B cell (primary cell): ENCODE measurements around the gene AP1S2. TPM values are rescaled to one million over a fixed set of nuclear protein-coding genes. Genes with fewer than 3 reads are reported as not detected.

Experiments used
- ATAC-seq: fragments of 200-7000 bp; cut with Tn5 transposase; one replicate; pipeline ENCODE4 v1.10.0; 2021; ENCODE audit warnings: low read depth, mild to moderate bottlenecking, moderate number of reproducible peaks, moderate library complexity
- CTCF ChIA-PET: fragments of 350-600 bp; sonication (Branson Sonifier 250); formaldehyde crosslinking; loops from one replicate; lab custom pipeline; 2021; ENCODE audit warnings: antibody characterized with exemption, inconsistent platforms; lab: Charles Lee
- POLR2A ChIA-PET: fragments of 350-600 bp; sonication (Branson Sonifier 250); formaldehyde crosslinking; loops from one replicate; lab custom pipeline; 2021; ENCODE audit warnings: antibody characterized with exemption; lab: Charles Lee
- DNase-seq: peaks from one replicate; pipeline ENCODE4 v3.0.0; 2013
- H2AFZ ChIP-seq: 2 replicates; pipeline ENCODE4 v1.6.1; 2012; ENCODE audit warnings: mild to moderate bottlenecking, low read depth, low read length; ENCODE audit not compliant: insufficient read depth, poor library complexity, severe bottlenecking
- H3K27ac ChIP-seq, 2 donors: 1 replicate in 1 of 2; 2 replicates in 1 of 2; pipeline ENCODE4 v1.5.1; 2012 to 2013; ENCODE audit warnings: low read length in 2 of 2, mild to moderate bottlenecking in 2 of 2, moderate library complexity in 1 of 2
- H3K27me3 ChIP-seq, 4 experiments: fragments of 200-600 bp in 1 of 4; sonication (generic) in 1 of 4; replicated peaks in 1 of 4; 1 replicate in 2 of 4; 2 replicates in 2 of 4; pipeline versions ENCODE4 v1.6.1 to v1.7.0; 2013 to 2016; ENCODE audit warnings: low read length in 3 of 4, mild to moderate bottlenecking in 2 of 4, mixed read lengths in 1 of 4, moderate library complexity in 1 of 4; ENCODE audit not compliant: insufficient read depth in 4 of 4, control insufficient read depth in 3 of 4; ENCODE audit errors: control extremely low read depth in 1 of 4
- H3K36me3 ChIP-seq, 2 experiments: replicated peaks in 1 of 2; 1 replicate in 1 of 2; 2 replicates in 1 of 2; pipeline versions ENCODE4 v1.6.1 to v1.7.1; 2013; ENCODE audit warnings: low read length in 1 of 2; ENCODE audit not compliant: insufficient read depth in 2 of 2, control insufficient read depth in 1 of 2; ENCODE audit errors: control extremely low read depth in 1 of 2, extremely low read depth in 1 of 2
- H3K4me1 ChIP-seq, 2 donors: fragments of 200-600 bp in 1 of 2; sonication (generic) in 1 of 2; 1 replicate in 1 of 2; 2 replicates in 1 of 2; pipeline versions ENCODE4 v1.5.1 to v1.6.1; 2013 to 2017; ENCODE audit warnings: low read length in 2 of 2; ENCODE audit not compliant: control insufficient read depth in 2 of 2, insufficient read depth in 2 of 2
- H3K4me2 ChIP-seq: replicated peaks from 2 replicates; pipeline ENCODE3; 2012; ENCODE audit warnings: mild to moderate bottlenecking, low read depth, low read length; ENCODE audit not compliant: poor library complexity, severe bottlenecking
- H3K4me3 ChIP-seq, 5 experiments: fragments of 200-600 bp in 1 of 5; sonication (generic) in 1 of 5; 1 replicate in 3 of 5; 2 replicates in 2 of 5; pipeline versions ENCODE4 v1.5.1 to v1.7.0; 2011 to 2016; ENCODE audit warnings: low read length in 4 of 5, mild to moderate bottlenecking in 4 of 5, low read depth in 2 of 5, control low read depth in 1 of 5, moderate library complexity in 1 of 5; ENCODE audit not compliant: insufficient read depth in 1 of 5; ENCODE audit errors: control extremely low read depth in 1 of 5, extremely low read depth in 1 of 5
- H3K79me2 ChIP-seq: fragments of 200-600 bp; sonication (generic); one replicate; pipeline ENCODE4 v1.6.0; 2016; ENCODE audit warnings: low read length; ENCODE audit not compliant: control insufficient read depth, insufficient read depth
- H3K9ac ChIP-seq: fragments of 200-600 bp; sonication (generic); 2 replicates; pipeline ENCODE4 v1.6.1; 2017; ENCODE audit warnings: mild to moderate bottlenecking, low read length, moderate library complexity
- H3K9me3 ChIP-seq, 3 donors: one replicate each; pipeline versions ENCODE4 v1.6.1 to v1.7.1; 2013; ENCODE audit warnings: low read length in 2 of 3; ENCODE audit not compliant: control insufficient read depth in 2 of 3, insufficient read depth in 1 of 3; ENCODE audit errors: control extremely low read depth in 1 of 3
- H4K20me1 ChIP-seq: 2 replicates; pipeline ENCODE4 v1.6.0; 2012; ENCODE audit warnings: mild to moderate bottlenecking, low read length; ENCODE audit not compliant: insufficient read depth, control insufficient read depth, poor library complexity, severe bottlenecking
- H3K27ac Mint-ChIP-seq: one replicate; pipeline ENCODE4 v1.8.0; 2021; ENCODE audit warnings: mixed read lengths
- H3K27me3 Mint-ChIP-seq: one replicate; pipeline ENCODE4 v1.8.0; 2021; ENCODE audit warnings: mixed read lengths
- H3K4me1 Mint-ChIP-seq: one replicate; pipeline ENCODE4 v1.8.0; 2021; ENCODE audit warnings: mixed read lengths
- H3K4me3 Mint-ChIP-seq: one replicate; pipeline ENCODE4 v1.8.0; 2021; ENCODE audit warnings: mixed read lengths
- H3K9me3 Mint-ChIP-seq: one replicate; pipeline ENCODE4 v1.8.0; 2022; ENCODE audit warnings: mixed read lengths; ENCODE audit not compliant: insufficient read depth
- CTCF ChIP-seq: fragments of 200-600 bp; IDR thresholded peaks from one replicate; pipeline ENCODE4 v1.8.0; 2022; ENCODE audit warnings: antibody characterized with exemption, mild to moderate bottlenecking
- EZH2 ChIP-seq: IDR thresholded peaks from 2 replicates; pipeline ENCODE4 v1.6.1; 2012; ENCODE audit warnings: borderline replicate concordance, low read depth, mild to moderate bottlenecking, moderate library complexity, low read length; ENCODE audit not compliant: insufficient read depth, poor library complexity, severe bottlenecking
- WGBS: methylation state at CpG from one replicate; pipeline ENCODE4 v1.1.5; 2013; ENCODE audit warnings: missing lambda C conversion rate; ENCODE audit not compliant: insufficient coverage; 5-methylcytosine and 5-hydroxymethylcytosine counted together
- intact Hi-C: fragments of 100-400 bp; cut with micrococcal nuclease; formaldehyde crosslinking; loops from one replicate; pipeline ENCODE4 v1.10.0; 2022
- polyA plus RNA-seq: library from polyadenylated mRNA; depleted of rRNA; stranded (reverse); fragments of >200 nt; gene quantifications from 2 replicates; pipeline ENCODE4 v1.2.3, GENCODE V29; 2012
- total RNA-seq, 2 donors: library from RNA; stranded (reverse); fragments of 120-200 nt in 1 of 2; gene quantifications; 1 replicate in 1 of 2; 2 replicates in 1 of 2; pipeline versions ENCODE4 v1.2.3 to v1.2.4, GENCODE V29; 2013 to 2022

AP1S2 gene
- total and polyA plus RNA-seq, 2 donors (not counting 1 experiment from before 2014, with no cell fraction given): 23.9 to 37.8 TPM

GRCh38 chrX:15789979-15790768 is 64.4 kb downstream of the AP1S2 start, which contains the start of gene ZRSR2:
Gene ZRSR2, plus strand, starts transcription at chrX:15790484. Its CDS starts 12 bp downstream, at chrX:15790496.
- DNase-seq: peak; percentile 89
- H2AFZ ChIP-seq: peak within 1 kb of the TSS; percentile 97
- Mint-ChIP-seq H3K27ac (no peak within 1 kb of the TSS), H3K27me3 (no peaks in the 10 kb centered on the region), H3K4me1 (peaks cover 20% of the 10 kb centered on the region), H3K4me3 (no peak within 1 kb of the TSS), H3K9me3 (no peaks in the 10 kb centered on the region)
- peak within 1 kb of the TSS; percentile 88 to 95 for H3K27ac ChIP-seq
- intact Hi-C loops: loop anchor here (1.0 to 10.0 kb wide), 7 partner anchors 8 to 918 kb away; partner anchors contain the start of genes CA5B, FANCB, MOSPD2 and PIGA
- TF ChIP-seq EZH2 (no peak), CTCF (no peak)
- H3K36me3 ChIP-seq: peaks cover 2 to 16% of the 10 kb centered on the region in 2 experiments
- ChIA-PET POLR2A (interaction anchor here (0.8 to 1.7 kb wide), 3 partner anchors 39 to 65 kb away, joined by 3 to 9 read pairs (median 3); partner anchors contain the start of genes AP1S2 and CA5B), CTCF (interaction anchor here (0.9 kb wide), 1 partner anchor 65 kb away, joined by 3 read pairs; the partner anchor contains the start of gene AP1S2)
- H3K4me1 ChIP-seq: peaks cover 25 to 27% of the 10 kb centered on the region in 2 donors
- H3K4me3 ChIP-seq: peak within 1 kb of the TSS; percentile 74 to 98 (median 88)
- peak within 1 kb of the TSS; percentile 80 for H3K4me2 ChIP-seq
- WGBS: 0% methylated on average over 46 of the region's 55 CpGs
- peak; percentile 92 for ATAC-seq
- H3K9ac ChIP-seq: peak within 1 kb of the TSS; percentile 93
- H4K20me1 ChIP-seq: peaks cover 13% of the 10 kb centered on the region
- no peaks in the 10 kb centered on the region for H3K27me3 ChIP-seq
- peaks cover 35% of the 10 kb centered on the region for H3K79me2 ChIP-seq
- no peaks in the 10 kb centered on the region for H3K9me3 ChIP-seq

DNA sequence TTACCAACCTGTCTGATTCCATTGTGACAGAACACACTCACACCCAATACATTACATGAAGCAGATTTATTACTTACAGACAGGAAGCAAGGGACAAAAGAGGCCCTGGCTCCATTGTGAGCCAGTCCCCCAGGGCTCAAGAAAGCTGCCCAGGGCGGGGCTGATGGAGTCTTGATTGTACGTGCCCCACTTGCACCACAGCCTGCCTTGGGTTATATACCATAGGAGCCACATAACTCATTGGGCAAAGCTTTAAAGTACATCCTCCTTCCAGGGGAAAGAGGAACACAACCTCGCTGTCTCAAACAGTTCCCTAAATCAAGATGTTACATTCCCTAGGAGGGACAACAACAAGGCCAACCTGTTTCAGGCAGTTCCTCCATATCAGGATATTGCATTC is 67.7 kb downstream of the AP1S2 start:
- Histone ChIP-seq H2AFZ (no peak overlapping the region), H3K27ac (no peak overlapping the region), H3K4me3 (no peak overlapping the region), H3K9me3 (no peaks in the 10 kb centered on the region), H3K36me3 (no peaks in the 10 kb centered on the region), H3K4me1 (peaks cover 19 to 27% of the 10 kb centered on the region in 2 donors), H4K20me1 (no peaks in the 10 kb centered on the region), H3K4me2 (no peak overlapping the region), H3K79me2 (peaks cover 3% of the 10 kb centered on the region), H3K9ac (no peak overlapping the region), H3K27me3 (no peaks in the 10 kb centered on the region)
- ChIA-PET POLR2A (no interaction called here), CTCF (no interaction called here)
- DNase-seq (no peak), ATAC-seq (no peak)
- peaks cover 6% of the 10 kb centered on the region for H3K4me1 Mint-ChIP-seq
- H3K4me3 Mint-ChIP-seq: no peak overlapping the region
- intact Hi-C loops: loop anchor here (10.0 kb wide), 1 partner anchor 452 kb away; the partner anchor contains the start of gene PIGA
- no CpG with 5 or more reads among the region's 3 CpGs for WGBS
- H3K27ac Mint-ChIP-seq: peak overlapping the region; percentile 27
- TF ChIP-seq EZH2 (no peak), CTCF (no peak)
- H3K27me3 Mint-ChIP-seq: no peaks in the 10 kb centered on the region
- H3K9me3 Mint-ChIP-seq: no peaks in the 10 kb centered on the region
